A172 (cell line): ENCODE data around the gene GLRA3. TPM values are rescaled to one million over a fixed set of nuclear protein-coding genes. Genes with fewer than 3 reads are reported as not detected.
A peak's percentile ranks its signal among the peaks of the same experiment; 100 is the strongest.
"Not testable (repeated sequence)": the region's sequence is repeated elsewhere in the genome, so short reads cannot be mapped to it uniquely, and the experiment has no call there.

ENCODE experiments used
- DNase-seq: peaks from one replicate; pipeline ENCODE4 v3.0.0-alpha.2; 2015; ENCODE audit warnings: low spot score
- total RNA-seq: library from RNA; depleted of rRNA; stranded (reverse); fragments of >200 nt; shearing (Covaris generic); gene quantifications from 2 replicates; pipeline ENCODE4 v1.2.3, GENCODE V29; 2014

Gene GLRA3
- total RNA-seq, 1 experiment from 2014 or later = not detected

GRCh38 chr4:174810834-174811233 is 18.2 kb downstream of the GLRA3 start:
- DNase-seq = no peak

- no peak for DNase-seq
These were observed 20.2 kb downstream of the GLRA3 start for GRCh38 chr4:174808836-174809235.

GRCh38 chr4:174808119-174808518 is 20.9 kb downstream of the GLRA3 start:
- no peak for DNase-seq

- no peak for DNase-seq
These were observed 23.3 kb downstream of the GLRA3 start for GRCh38 chr4:174805746-174806145.

- no peak for DNase-seq
These were observed 34.4 kb downstream of the GLRA3 start for GRCh38 chr4:174794543-174795094.

- DNase-seq = no peak
These were observed 39.4 kb downstream of the GLRA3 start for GRCh38 chr4:174789657-174790056.

GRCh38 chr4:174778274-174778986 is 50.6 kb downstream of the GLRA3 start:
- not testable (repeated sequence) for DNase-seq

GRCh38 chr4:174775366-174775765 is 53.7 kb downstream of the GLRA3 start:
- peak; percentile 1 for DNase-seq

GRCh38 chr4:174764105-174764729 is 64.8 kb downstream of the GLRA3 start:
- peak; percentile 56 for DNase-seq

GRCh38 chr4:174763454-174764104 is 65.5 kb downstream of the GLRA3 start:
- DNase-seq = peak; percentile 30

- DNase-seq = no peak
These were observed 67.6 kb downstream of the GLRA3 start for GRCh38 chr4:174761451-174761850.

GRCh38 chr4:174757736-174758135 is 71.3 kb downstream of the GLRA3 start:
- no peak for DNase-seq

GRCh38 chr4:174753021-174753420 is 76.0 kb downstream of the GLRA3 start:
- DNase-seq = no peak

- DNase-seq = no peak
These were observed 77.0 kb downstream of the GLRA3 start for GRCh38 chr4:174752026-174752425.

- peak; percentile 4 for DNase-seq
These were observed 80.0 kb downstream of the GLRA3 start for GRCh38 chr4:174749091-174749490.

- no peak for DNase-seq
These were observed 82.3 kb downstream of the GLRA3 start for GRCh38 chr4:174746710-174747109.

- no peak for DNase-seq
These were observed 86.5 kb downstream of the GLRA3 start for GRCh38 chr4:174742561-174742960.

- no peak for DNase-seq
These were observed 89.5 kb downstream of the GLRA3 start for GRCh38 chr4:174739576-174739975.

- no peak for DNase-seq
These were observed 94.9 kb downstream of the GLRA3 start for GRCh38 chr4:174734181-174734580.

GRCh38 chr4:174717828-174718227 is 111.2 kb downstream of the GLRA3 start:
- no peak for DNase-seq

GRCh38 chr4:174716986-174717770 is 111.9 kb downstream of the GLRA3 start:
- no peak for DNase-seq
